Measurements from ENCODE around the gene KLC3.

DNA sequence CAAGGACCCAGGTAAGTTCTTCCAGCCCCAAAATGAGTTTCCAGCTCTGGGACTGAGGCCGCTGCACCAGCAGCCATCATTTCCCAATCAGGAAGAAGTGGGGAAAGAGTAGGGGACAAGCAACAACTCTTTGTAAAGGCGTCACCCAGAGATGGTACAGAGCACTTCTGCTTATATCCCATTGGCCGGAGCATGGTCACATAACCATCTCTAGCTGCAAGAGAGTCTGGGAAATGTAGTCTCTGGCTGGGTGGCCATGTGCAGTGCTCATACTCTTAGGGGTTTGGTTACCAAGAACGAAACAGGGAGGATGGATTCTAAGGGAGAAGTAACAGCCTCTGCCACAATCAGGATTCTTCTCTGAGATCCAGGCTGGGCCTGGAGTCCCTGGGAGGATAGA is 44.2 kb upstream of the KLC3 start:
- TF ChIP-seq, protein P1, sequence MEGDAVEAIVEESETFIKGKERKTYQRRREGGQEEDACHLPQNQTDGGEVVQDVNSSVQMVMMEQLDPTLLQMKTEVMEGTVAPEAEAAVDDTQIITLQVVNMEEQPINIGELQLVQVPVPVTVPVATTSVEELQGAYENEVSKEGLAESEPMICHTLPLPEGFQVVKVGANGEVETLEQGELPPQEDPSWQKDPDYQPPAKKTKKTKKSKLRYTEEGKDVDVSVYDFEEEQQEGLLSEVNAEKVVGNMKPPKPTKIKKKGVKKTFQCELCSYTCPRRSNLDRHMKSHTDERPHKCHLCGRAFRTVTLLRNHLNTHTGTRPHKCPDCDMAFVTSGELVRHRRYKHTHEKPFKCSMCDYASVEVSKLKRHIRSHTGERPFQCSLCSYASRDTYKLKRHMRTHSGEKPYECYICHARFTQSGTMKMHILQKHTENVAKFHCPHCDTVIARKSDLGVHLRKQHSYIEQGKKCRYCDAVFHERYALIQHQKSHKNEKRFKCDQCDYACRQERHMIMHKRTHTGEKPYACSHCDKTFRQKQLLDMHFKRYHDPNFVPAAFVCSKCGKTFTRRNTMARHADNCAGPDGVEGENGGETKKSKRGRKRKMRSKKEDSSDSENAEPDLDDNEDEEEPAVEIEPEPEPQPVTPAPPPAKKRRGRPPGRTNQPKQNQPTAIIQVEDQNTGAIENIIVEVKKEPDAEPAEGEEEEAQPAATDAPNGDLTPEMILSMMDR (IDR thresholded peaks at IDR 0.05) = no peak
- no peak for TF ChIP-seq ZFX (IDR thresholded peaks at IDR 0.05; ENCODE audit: borderline replicate concordance)
